Glomerular visceral epithelial cell (primary cell): Measurements from ENCODE around the gene EGFR.

Source experiments
- DNase-seq: peaks from one replicate; pipeline ENCODE4 v3.0.0-alpha.2; 2016; ENCODE audit errors: extremely low spot score

EGFR gene

DNA sequence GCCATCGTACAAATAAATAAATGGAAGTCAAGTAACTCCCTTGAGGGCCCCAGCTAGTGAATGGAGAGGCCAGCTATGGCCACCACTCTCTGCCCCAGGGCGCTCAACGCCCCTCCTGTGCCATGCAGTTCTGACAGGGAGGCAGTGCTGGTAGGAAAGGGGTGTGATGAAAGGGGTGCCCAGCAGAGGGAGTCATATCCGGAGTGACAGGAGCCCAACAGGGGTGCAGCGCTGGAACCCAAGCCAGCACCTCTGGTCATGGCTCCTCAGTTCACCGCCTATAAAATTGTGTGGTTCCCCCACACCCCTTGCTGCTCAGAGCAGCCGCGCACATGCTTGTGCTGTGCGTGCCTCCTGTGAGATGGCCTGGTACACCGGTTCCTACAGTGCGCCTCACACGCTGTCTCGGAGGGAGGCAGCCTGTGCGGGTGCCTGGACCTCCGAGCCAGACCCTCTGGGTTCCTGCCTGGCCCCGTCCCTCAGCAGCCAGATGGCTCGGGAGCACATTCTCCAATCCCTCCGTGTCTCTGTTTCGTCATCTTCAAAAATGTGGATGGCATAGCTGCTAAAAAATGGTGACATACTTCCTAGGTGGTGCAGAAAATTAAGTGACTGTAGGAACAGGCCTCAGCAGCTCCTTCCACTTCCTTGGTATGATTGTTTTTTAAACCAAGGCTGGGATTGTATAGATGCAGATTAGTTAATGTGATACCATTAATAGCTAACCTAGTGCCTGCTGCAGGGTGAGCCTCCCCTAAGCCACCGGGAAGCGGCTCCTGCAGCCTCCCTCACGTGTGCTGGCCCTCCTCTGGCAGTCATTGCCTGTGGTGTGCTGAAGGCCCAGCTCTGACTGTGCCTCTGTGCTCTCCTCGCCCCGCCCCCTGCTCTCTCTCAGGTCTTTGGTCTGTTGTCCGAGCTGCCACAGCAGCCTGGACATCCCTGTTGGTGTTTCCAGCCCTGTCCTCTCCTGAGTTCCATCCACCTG is 125.8 kb downstream of the EGFR start:
- peak; percentile 64 for DNase-seq

DNA sequence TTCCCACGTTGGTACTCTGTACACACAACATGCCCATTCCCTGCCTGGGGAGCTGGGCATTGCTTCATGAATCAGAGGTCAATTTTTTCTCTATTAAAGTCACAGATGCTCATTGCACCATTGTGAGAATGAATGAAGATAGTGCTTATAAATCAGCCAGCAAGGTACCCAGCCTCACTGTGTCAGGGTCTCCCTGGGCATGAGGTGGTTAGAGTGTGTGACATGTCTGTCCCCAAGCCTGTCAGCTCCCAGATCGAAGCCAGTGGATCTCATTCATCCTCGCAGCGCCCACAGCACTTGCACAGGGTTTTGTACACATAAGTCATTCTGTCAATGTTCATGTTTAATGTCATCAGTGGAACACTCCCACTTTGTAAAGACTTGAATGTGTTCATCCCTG is 126.8 kb downstream of the EGFR start:
- no peak for DNase-seq

DNA sequence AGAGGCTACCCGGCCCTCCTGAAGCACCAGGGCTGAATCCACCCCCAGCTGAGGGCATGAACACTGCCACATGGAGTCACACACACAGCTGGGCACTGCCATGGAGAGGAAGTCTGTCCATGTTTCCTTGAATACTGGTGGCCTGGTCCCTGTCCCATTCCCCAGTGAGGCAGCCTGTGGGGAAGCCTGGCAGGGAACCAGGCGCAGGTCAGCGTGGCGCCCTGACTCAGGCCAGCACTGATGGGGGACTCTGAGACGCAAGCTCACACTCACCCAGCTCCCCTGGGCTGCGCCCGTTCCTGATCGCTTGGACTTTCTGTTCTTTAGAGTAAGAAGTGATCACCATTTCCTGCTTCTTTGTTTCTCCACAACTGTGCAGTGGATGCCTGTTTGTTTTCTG is 128.3 kb downstream of the EGFR start:
- DNase-seq, result no peak

DNA sequence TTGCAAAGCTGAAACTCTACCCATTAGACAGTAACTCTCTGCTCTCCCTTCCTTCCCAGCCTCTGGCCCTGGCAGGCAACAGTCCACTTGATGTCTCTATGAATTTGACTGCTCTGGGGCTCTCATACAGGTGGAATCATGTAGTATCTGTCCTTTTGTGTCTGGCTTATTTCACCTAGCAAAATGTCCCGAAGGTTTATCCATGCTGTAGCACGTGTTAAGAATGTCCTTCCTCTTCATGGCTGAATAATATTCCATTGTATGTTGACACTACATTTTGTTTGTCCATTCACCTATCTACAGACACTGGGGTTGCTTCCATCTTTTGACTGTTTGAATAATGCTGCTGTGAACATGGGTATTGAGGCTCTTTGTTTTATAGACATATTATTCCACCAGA is 128.9 kb downstream of the EGFR start:
- DNase-seq, result no peak

DNA sequence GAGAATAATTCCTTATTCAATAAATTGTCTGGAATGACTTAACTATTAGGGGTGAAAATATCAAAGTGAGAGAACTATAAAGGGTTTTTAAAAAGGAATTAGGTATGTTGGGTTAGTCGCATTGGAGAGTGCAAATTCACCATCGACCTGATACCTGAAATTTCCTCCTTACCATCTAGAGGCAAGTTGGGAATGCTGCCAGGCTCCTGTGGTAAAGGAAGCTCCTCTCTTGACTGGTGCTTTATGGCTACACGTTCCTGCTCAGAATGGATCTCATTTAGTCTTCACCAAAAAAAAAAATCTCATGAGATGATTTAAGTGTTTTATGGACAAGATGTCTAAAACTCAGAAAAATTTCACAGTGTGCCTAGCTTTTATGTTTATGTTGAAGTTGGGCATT is 129.8 kb downstream of the EGFR start:
- peak; percentile 54 for DNase-seq

DNA sequence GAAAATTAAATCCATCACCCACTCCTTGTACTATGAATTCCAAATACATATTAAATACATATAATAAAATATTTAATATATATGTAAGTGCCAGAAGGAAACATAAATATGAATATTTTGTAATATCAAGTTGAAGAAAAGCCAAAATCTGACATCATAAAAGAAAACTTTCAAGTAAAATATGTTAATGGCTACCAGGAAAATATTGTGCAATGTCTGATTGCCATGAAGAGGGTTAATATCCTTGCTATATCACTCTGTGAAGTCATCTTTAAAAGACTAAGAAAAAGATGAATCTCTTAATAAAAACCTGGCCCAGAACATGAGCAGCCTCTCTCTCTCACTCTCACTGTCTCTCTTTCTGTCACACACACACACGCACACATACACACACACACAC is 130.2 kb downstream of the EGFR start:
- no peak for DNase-seq

DNA sequence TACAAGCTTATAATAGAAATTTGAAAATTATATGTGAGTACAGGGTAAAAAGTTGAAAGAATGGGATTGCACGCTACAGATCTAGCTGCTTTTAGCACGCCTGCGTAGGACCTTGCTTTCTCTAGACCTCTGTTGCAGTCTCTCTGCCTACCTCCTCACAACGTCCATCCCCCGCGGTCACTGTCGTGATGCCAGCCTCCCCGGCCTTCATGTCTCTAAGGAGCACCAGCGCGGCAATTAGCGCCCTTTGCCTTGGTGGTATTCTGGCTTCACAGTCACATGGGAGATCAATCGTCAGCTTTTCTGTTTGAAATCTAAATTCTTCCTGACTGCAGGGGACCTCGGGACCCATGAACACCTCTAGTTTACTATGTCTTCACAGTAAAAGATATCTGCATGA is 131.3 kb downstream of the EGFR start:
- no peak for DNase-seq

DNA sequence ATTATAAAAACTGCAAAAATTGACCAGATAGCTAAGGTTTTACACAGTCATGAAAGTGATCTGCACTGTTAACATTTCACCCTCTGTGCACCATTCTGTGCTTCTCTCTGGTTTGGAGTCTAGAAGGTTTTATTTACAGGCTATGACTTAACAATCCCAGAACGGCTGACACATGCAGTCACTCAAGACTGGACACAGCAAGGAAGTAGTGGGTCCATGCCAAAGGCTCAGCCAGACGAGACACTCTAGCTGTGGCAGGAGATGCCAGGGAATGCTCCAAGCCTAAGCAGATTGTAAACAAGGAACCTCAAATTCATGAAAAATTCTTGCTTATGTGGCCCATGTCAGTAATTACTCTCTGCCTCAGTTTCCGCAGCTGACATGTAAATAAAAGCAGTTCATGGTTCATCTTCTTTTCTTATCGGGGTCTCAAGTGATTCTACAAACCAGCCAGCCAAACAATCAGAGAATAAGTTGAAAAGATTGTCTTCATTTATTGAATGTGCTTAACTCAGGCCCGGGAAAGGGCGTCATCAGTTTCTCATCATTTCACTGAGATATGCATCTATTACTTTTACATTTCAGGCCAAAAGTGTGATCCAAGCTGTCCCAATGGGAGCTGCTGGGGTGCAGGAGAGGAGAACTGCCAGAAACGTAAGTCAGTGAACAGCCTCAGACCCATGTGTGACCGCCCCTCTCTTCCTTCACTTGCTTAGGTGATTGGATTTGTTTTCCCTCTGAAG is 132.1 kb downstream of the EGFR start:
- no peak for DNase-seq

DNA sequence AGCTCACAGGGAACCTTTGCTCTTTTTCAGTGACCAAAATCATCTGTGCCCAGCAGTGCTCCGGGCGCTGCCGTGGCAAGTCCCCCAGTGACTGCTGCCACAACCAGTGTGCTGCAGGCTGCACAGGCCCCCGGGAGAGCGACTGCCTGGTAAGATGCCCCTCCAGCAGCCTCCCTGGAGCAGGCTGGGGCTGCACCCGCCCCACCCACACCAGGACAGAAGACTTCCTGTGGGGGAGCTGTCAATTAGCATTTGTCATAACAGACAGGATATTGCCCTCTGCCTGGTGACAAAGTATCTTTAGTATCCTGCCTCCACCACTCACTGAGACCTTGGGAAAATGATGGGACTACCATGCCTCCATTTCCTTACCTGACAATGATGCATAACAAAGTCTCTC is 133.7 kb downstream of the EGFR start:
- DNase-seq, result no peak

DNA sequence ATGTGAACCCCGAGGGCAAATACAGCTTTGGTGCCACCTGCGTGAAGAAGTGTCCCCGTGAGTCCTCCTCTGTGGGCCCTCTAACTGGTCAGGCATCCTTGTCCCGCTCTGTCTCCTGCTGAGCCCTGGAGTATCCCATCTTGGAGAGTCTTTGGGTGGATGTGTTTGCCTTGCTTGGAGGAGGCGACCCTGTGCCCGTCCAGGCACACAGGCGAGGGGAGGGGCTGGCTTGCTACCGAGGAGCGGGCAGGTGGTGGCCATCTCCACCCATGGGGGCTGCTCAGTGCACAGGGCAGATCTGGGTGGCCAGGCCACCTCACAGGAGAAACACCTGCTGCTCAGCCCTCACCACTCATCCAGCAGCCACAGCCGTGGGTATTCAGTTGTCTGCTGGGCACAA is 135.3 kb downstream of the EGFR start:
- no peak for DNase-seq

DNA sequence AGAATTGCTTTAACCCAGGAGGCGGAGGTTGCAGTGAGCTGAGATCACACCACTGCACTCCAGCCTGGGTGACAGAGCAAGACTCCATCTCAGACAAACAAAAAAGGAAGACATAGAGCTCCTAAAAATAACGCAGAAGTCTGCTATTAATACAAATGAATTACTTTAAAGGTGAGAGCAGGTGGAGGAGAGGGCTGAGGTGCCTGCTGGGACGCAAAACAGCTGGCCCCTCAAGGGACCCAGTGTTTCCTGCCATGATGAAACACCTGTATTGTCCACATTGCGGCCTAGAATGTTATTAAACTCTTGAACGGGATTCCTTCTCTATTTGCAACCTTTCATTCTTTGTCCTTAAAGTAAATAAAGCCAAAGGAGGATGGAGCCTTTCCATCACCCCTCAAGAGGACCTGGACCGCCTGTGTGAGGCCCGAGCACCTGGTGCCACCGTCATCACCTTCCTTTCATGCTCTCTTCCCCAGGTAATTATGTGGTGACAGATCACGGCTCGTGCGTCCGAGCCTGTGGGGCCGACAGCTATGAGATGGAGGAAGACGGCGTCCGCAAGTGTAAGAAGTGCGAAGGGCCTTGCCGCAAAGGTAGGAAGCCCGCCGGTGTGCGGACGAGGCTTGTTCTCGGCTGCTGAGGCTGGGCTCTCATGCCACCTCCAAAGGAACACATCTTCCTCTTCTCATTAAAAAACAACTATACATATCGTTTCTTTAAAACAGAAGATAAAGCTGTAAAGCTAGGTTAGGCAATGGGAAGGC is 136.7 kb downstream of the EGFR start:
- no peak for DNase-seq

DNA sequence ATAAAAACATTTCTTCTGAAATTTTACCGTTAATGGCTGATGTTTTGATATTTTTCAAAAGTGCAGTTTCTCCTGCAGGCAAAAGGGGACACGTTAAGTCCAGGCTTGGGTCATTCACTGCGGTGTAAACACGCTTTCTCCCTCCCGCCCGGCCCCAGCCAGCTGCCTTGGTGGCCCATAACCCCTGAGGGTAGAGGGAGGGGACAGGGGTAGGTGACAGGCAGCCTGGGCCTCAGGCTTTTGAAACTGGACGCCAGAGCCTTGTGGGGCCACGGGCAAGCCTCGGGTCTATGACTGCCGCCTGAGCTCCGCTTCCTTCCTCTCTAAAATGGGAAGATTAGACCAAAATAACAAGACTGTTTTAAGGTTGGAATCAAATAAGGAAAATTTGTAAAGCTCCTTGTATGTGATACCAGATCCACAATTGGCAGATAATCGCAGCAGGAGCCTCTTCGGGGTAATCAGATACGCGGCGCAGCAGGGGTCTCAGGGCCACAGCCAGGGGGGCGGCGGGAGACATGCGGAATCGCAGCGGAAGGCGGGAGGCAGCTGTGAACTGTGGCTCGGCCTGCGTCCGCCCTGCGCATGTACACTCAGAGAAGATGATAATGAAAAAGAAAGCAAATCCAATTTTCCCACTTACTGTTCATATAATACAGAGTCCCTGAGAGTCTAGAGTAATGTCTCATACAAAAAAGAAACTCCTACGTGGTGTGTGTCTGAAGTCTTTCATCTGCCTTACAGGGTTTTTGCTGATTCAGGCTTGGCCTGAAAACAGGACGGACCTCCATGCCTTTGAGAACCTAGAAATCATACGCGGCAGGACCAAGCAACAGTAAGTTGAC is 138.3 kb downstream of the EGFR start:
- DNase-seq, result no peak

DNA sequence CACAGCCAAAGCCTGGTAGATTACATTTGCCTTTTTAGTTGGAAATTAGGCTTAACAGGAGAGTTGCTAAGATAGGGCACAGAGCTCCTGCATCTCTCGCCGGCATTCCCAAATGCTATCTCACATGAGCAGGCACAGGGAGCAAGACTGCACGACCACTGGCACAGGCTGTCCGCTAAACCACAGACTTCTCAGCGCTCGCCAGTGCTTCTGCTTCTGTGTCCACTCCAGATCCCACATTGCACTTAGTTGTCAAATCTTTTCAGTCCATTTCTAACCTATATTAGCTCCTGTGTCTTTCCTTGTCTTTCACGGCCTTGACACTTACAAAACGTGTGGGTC is 138.9 kb downstream of the EGFR start:
- no peak for DNase-seq

DNA sequence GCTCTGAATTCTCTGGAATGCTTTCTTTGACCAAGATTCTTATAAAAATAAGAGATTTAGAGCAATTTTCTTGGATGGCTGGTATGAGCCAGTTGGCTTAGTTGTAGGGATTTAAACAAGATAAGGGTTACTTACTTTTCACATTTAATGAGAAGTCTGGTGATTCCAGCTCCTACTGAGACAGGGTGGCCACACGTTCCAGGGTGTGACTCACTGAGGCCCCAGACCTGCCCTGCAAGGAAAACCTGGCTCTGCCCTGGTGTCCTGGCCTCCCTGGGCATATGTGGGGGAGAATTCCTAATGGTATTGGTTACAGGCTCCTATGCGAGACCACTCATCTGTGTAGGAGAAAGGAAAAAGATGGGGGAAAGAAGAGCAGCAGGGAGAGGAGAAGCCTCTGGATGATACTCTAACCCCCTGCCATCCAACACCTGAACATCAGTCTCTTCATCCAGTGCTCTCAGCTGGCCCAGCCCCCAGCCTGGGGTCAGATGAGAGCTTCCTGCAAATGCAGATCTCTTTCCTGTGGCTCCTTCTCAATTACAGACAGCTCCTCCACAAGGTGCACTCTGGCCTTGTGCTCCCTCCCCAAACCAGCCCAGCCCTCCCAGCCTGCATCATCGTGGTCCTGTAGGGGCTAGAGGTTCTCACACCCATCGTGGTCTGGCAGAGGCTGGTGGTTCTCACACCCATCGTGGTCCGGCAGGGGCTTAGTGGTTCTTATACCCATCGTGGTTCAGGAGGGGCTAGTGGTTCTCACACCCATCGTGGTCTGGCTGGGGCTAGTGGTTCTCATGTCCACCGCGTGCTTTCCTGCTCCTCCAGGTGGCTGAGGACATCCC is 139.9 kb downstream of the EGFR start:
- DNase-seq, result peak; percentile 37

DNA sequence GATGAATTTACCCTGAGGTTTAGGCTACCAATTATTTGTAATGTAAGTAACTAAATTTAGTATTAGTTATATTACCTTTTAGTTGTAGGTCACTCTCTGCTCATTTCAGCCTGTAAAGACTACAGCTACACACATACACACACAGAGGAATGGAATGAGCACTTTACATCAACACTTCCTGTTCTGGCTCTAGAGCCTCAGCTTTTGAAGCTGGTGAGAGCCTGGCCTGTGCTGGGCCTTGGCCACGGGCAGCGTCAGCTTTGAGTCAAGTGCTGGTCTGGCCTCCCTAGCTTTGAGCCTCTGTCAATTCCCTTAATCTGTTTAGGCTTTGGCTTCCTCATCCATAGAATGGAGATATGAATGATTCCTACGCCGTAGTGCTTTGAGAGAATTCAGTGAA is 141.7 kb downstream of the EGFR start:
- no peak for DNase-seq

DNA sequence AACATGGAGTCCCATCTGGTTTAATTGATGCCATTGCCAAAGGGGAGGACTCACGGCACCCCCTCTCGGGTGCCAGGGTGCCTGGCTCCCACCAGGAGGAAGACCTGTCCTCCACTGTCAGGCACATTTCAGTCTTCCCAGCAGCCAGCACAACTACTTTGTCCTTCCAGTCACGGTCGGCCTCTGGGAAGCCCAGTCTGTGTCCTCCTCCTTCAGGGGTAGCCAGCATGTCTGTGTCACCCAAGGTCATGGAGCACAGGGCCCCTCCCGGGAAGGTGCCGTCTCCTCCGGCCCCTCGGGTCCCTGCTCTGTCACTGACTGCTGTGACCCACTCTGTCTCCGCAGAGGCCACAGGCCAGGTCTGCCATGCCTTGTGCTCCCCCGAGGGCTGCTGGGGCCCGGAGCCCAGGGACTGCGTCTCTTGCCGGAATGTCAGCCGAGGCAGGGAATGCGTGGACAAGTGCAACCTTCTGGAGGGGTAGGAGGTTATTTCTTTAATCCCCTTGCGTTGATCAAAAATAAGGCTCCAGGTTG is 142.4 kb downstream of the EGFR start:
- DNase-seq, result no peak

DNA sequence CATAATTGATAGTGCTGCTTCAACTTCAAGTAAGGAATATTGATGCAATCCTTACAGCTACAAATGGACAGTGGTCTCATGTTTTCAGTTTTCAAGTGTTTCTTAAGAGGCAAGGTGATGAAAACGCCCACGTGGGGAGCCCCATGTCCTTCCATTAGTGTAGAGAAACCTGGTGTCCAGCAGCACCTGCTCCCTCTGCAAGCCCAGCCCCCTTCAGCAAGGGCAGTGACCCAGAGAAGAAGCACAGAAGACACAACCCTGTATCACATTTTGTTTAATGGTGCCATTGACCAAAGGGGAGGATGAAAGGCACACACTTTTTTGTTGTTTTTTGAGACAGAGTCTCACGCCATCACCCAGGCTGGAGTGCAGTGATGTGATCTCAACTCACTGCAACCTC is 143.7 kb downstream of the EGFR start:
- DNase-seq, result no peak

DNA sequence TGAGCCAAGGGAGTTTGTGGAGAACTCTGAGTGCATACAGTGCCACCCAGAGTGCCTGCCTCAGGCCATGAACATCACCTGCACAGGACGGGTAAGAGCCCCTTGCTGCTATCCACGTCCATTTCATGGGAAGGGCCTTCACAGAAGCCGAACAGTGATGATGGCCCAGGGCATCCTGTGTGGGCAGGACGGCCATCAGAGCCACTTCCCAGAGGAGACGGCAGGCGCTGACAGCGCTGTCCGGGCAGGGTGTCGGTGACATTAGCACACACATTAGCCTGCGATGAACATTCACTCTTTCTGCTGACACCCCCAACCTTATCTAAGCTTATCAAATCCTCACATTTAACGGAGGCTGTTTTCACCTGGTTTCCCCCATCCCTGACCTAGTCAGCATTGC is 144.9 kb downstream of the EGFR start:
- DNase-seq, result no peak

DNA sequence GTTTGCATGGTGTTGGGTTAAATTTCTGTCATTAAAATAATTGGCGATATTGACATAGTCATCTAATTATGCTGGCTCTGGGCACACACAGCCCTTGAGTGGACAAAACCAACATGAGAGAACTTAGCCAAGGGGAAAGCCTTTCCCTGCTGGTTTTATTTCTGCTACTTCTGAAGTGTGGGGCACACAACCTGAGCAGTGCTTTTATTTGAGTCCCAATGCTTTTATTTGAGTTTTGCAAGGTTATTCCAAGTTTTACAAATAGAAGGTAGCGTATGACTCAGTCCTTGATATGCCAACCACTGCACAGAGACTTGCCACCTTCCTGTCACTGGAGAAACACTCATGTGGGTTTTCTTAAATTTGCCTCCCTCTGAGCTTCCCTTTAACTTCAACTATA is 145.7 kb downstream of the EGFR start:
- no peak for DNase-seq

DNA sequence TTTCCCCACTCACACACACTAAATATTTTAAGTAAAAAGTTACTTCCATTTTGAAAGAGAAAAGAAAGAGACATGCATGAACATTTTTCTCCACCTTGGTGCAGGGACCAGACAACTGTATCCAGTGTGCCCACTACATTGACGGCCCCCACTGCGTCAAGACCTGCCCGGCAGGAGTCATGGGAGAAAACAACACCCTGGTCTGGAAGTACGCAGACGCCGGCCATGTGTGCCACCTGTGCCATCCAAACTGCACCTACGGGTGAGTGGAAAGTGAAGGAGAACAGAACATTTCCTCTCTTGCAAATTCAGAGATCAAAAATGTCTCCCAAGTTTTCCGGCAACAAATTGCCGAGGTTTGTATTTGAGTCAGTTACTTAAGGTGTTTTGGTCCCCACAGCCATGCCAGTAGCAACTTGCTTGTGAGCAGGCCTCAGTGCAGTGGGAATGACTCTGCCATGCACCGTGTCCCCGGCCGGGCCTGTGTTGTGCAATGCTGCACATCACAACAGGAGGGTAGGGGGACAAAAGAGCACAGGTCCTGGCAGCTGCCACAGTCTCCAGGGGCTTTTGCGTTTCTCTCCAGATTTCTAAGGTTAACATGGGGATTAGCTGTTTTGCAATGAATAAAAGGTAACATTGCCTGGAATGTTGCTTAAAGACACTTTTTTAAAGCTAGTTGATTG is 146.5 kb downstream of the EGFR start:
- DNase-seq, result no peak
